A673 (cell line): Measurements from ENCODE around the gene CENPT.

Source experiments
- CTCF ChIP-seq: fragments of 300-800, 200-600 bp; sonication (generic); conservative IDR thresholded peaks from 2 replicates; pipeline ENCODE4 v1.5.1; 2017; ENCODE audit warnings: low read depth, mild to moderate bottlenecking, antibody characterized with exemption, low read length, moderate library complexity, mixed read lengths
- EZH2 ChIP-seq: fragments of 200-600 bp; sonication (generic); IDR thresholded peaks from 2 replicates; pipeline ENCODE4 v1.6.1; 2017; ENCODE audit warnings: borderline replicate concordance, low read depth, mild to moderate bottlenecking, mixed read lengths, antibody characterized with exemption, low read length; ENCODE audit not compliant: poor library complexity, severe bottlenecking

- no peak for TF ChIP-seq CTCF
- no peak for TF ChIP-seq EZH2
These were observed 35.1 kb upstream of the CENPT start for GRCh38 chr16:67882374-67883145.
